Inflammatory macrophage treated with lipopolysaccharide for 4 hours (primary cell): ENCODE measurements around the gene PCDHAC2.

Experiments
- DNase-seq: peaks from one replicate; pipeline ENCODE4 v3.0.0-alpha.2; 2020

Gene PCDHAC2

DNA sequence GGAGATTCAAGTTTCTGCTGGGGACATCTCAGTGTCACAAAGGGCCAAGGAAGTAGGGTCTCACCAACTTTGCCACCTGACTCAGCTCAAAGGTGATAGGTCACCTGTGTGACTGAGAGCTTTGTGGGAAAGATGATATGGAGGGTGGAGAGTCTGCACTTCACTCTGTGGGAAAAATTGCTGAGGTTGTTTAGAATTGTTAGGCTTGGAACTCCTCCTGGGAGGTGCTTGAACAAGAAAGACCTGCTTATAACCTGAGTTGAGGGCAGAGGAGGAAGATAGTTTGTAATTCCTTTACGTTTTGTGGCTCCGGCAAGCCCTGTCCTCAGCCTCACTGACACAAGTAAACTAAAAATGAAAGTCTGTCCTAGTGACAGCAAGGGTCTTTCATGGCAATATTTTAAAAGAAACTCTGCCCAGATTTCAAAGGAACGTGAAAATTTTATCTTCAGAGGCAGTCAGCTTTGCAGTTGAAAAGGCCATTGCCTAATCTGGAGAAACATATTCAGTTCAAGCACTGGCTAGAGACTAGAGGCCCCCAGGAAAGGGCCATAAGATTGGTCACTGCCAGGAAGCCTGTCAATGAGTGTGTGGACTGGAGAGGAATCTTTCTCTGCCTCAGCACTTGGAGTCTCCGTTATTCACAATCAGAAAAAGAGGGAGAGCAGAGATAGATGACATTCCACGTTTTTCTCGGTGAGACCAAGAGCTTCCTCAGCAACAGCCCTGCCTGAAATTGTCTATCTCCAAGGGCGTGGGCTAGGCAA is 23.2 kb downstream of the PCDHAC2 start:
- DNase-seq: no peak

DNA sequence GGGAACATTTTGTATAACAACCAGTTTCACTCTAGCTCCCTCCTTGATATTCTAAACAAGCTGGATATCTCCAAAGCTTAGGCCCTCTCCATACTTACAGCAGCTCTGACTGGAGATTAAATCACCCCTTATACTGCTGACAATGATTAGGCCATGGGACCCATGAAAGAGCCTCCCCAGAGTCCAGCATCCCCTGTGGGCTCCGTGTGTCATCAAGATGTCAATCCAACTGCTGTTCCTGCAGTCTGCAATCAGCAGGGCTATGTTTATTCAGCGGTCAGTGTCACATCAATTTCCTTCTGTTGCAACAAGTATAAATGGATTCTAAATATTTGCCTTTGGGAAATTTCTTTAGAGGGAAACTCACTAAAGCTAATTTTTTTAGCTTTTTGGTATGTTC is 26.6 kb downstream of the PCDHAC2 start:
- no peak for DNase-seq

DNA sequence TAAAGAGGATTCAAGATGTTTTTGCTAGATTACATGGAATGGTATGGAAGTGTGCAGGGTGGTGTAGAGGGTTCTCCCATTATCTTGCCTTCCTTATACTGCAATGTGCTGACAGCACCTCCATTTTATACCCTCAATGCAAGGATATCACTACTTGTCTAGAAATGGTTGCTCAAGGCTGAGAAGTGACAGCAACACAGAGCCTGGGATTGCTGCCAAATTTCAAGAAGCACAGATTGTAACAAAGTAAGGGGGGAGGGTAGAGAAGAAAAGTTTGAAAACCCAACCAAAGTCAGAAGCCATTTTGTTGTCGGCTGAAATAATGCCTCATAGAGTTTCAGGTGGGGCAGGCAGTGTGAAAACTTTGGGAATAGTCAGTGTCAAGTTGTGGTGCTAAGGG is 29.8 kb downstream of the PCDHAC2 start:
- no peak for DNase-seq

DNA sequence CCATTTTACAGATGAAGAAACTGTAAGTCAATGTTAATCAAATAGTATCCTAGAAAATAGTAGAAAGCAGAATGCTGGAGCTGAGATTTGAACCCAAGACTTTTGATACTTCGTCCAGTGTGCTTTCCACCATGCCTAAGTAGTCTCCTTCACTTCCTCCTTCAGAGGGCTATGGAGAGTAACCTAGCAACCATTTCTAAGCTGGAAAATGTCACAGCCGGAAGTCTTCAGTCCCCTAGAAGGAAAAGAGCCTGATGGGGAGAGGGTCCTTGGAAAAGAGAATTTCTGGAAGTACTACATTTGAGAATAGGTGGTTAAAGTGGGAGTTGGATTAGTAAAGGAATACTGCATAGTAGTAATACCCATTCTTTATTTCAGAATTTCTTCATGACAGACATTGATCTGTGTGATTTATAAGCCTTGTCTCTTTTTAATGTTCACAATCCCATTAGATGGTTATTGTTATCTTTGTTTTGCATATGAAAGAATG is 32.7 kb downstream of the PCDHAC2 start:
- DNase-seq: no peak

DNA sequence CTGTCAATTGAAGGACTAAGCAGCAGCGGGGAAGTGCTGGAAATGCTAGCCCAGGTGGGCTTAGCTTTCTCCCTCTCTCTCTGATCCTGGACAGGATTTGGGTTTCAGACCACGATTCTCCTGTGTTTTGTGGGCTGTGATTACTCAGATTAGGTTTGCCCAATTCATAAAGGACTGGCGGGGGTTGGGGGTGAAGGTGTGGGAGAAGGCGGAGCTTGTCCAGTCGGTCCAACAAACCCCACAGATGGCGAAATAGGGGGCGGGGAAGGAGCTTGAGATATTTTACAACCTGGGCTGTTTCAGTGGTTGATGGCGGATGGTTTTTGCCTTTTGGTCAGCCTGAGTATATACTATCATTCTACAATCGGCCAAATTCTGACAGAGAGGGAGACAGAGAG is 35.2 kb downstream of the PCDHAC2 start:
- DNase-seq: no peak

DNA sequence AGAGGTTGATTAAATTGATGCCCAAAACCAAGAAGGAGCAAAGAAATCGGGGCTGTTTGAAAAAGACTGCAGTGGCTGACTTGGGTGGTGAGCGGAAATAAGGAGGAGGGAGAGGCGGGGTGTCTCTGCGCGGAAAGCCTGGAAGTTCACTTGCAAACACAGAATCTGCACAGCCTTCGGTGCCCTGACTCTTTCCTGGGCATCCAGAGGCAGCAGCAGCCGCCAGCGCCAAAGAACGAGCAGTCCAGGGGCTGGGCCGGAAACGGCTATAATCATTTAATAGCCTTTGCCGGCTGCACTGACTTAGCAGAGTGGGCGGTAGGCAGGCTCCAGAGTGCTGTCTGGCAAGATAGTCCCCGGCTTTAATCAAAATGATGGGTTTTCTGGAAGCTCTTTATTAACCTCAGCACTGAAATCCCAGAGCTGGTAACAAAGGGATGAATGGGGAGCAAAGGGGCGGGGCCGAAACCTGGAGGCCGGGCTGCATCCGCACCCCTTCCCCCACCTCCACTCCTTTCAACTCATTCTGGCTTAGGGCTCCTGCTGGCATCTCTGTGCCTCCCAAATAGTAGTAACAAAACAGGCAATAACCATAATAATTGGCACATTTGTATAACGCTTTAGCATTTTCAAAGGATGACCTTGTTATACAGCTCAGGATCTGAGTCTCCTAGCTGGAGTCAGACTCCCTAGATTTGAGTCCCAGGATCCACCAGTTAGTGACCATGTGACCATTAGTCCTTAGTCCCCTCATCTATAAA is 35.7 kb downstream of the PCDHAC2 start:
- no peak for DNase-seq

DNA sequence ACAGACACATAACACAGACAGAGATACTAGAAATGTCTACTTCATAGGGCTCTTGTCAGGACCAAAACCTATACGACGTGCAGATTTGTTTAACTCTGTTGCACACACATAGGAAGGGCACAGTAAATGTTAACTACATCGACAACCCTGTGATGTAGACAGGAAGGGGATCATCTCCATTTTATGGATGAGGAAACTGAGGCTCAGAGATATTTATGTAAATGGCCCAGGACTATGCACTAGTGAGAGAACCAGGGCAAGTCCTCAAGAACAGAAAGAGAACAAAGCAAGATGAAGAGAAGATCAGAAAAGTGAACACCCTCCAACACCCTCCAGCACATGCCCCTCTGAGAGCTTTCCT is 36.3 kb downstream of the PCDHAC2 start:
- DNase-seq: no peak

DNA sequence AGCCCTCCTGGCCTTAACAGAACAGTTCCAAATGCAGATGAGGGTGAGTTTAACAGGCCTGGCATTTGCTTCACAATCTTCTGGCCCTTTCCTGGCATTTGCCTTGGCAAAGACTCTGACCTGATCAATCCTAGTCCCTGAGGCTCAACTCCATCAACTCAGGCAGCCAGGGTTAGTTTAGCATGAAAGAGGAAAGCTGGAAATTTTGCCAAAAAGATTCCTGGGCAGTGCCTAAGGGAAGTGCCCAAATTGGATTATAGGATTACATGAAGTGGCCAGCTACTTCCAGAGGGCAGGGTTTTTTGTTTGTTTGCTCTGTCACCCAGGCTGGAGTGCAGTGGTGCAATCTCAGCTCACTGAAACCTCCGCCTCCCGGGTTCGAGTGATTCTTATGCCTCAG is 36.8 kb downstream of the PCDHAC2 start:
- no peak for DNase-seq

DNA sequence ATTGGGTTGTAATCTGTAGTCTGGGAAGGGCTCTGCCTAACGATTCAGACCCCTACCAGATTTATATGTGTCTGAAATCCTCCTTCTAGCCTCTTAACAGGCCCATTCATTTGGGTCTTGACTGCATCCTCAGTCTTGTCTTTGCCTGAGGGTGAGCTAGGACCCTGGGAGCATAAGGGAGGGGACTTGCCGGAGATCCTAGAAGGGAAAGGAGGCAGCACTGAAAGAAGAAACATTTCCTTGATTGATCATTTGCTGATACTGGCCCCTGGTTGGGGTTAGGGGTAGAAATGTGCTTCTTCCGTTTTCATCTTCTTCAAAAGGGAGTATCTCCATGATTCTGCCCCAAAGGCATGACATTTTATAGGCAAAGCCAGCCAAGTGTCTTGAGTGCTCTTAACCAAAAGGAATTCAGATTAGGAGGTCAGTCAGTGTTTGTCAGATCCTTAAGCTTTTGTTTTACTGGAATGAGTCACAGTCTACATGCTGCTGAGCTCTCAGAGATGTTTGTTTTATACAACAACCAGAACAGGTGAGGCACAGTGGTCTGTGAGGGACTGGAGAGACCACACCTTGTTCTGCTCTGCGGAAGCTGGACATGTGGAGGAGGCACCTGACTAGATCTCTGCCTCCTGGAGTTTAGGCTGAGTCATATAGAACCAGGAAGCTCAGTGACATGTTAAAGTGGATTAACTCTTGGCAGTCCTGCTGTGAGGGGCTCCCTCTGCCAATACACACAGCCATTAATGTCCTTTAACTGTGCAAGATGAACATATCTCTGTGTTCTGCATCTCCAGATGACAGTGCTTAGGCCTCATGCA is 37.7 kb downstream of the PCDHAC2 start:
- no peak for DNase-seq

DNA sequence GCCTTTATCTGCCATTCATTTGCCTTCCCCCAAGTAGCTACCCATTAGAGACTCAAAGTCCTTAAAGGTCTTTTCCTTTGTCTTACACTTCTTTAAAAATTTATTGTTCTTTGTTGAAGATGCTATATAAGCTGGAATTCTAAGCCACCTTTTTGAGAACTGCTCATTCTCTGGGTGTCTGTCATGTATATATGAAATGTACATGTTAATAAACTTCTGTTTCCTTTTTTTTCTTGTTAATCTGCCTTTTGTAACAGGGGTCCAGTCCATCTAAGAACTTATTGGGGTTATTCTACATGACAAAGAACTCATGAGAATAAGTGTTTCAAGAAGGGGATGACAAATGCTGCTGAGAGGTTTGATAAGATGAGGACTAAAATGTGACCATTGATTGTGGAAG is 41.5 kb downstream of the PCDHAC2 start:
- DNase-seq: no peak

DNA sequence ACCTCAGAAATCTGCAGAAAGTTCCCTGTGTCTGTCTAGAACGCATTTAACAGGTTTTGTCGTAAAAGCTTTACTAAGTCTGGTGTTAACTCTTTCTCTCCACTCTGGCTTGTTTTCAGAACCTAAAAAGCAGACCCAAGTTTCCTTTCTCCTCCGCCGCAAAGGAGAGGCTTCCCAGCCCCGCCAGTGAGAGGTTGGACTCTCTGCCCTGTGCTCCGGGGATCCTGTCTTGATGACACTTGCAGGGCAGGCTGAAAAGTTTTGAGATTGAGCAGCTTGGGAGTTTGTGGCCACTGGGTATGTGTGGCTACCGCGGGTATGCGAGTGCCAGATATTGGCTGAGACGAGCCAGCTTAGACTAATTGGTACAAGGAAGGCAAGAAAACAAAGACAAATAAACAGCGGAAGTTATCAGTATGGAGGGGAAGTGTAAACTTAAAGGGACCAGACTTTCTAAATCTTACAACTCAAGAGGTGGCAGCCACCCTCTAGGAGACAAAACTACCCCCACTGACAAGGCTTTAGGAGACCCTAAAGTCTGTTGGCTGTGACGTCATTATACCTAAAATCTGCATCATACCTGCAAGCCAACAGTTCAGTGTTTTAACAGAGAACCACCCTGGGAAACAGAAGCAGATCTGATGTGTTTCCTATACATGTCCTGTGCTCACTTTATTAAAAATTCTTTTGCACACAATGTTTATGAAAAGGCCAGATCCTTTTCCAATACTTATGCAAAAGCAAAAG is 43.9 kb downstream of the PCDHAC2 start:
- DNase-seq: no peak

DNA sequence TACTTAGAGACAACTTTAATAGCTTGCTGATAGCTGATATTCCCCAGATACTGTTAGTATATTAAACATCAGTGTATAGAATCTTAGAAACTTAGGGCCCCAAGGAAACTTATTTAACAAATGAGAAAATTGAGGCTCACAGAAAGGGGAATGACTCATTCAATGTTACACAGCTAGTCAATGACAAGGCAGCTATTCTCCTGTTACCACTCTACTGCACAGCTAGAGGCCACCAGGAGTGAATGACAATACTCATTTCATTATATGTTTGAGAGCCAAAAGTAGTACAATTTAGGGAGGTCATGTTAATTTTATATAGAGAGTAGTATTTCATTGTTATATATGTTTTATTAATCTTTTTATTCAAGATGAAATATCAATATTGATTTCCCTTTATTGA is 51.7 kb downstream of the PCDHAC2 start:
- DNase-seq: no peak
